HepG2 (cell line): Measurements from ENCODE around the gene WDR82. TPM values are rescaled to one million over a fixed set of nuclear protein-coding genes. Genes with fewer than 3 reads are reported as not detected.

Source experiments
- ATAC-seq: fragments of 200-7000 bp; cut with Tn5 transposase; 3 replicates; pipeline ENCODE4 v1.9.1; 2020; ENCODE audit warnings: mild to moderate bottlenecking, moderate library complexity
- BruUV-seq: library from RNA; stranded (reverse); fragments of 400-500 nt; replicated peaks from 2 replicates; lab custom pipeline; 2021; lab: Mats Ljungman, UMichigan
- CTCF ChIA-PET: fragments of 300-600 bp; formaldehyde crosslinking; extraction: SDS; loops from one replicate; lab custom pipeline; 2021; ENCODE audit warnings: low total read pairs, inconsistent platforms, low intra/inter-chr PET ratio; lab: Yijun Ruan, JAX
- POLR2A ChIA-PET: fragments of 350-600 bp; sonication (Branson Sonifier 250); formaldehyde crosslinking; loops from one replicate; lab custom pipeline; 2020; ENCODE audit warnings: antibody characterized with exemption, inconsistent platforms; lab: Yijun Ruan, JAX
- DNase-seq: peaks from one replicate; pipeline ENCODE4 v3.0.0-alpha.2; 2015; ENCODE audit warnings: low spot score
- FAIRE-seq: peaks from 3 replicates; lab custom pipeline; 2011; peaks lifted over from hg19 to GRCh38; lab: Jason Lieb, UNC
- H2AFZ ChIP-seq: one replicate; pipeline ENCODE4 v1.6.1; 2011; ENCODE audit warnings: low read length, inconsistent platforms
- H3K27ac ChIP-seq: fragments of 300-600 bp; 3 replicates; pipeline ENCODE4 v1.8.0; 2011; ENCODE audit warnings: mixed run types, mild to moderate bottlenecking, mixed read lengths, low read length, inconsistent platforms; ENCODE audit not compliant: insufficient read depth; ENCODE audit errors: extremely low read length
- H3K27me3 ChIP-seq, 2 experiments: fragments of 200-600 bp in 1 of 2; 2 replicates in 1 of 2; 3 replicates in 1 of 2; pipeline versions ENCODE4 v1.6.0 to v1.8.0; 2011; ENCODE audit warnings: low read length in 2 of 2, mild to moderate bottlenecking in 2 of 2, moderate library complexity in 2 of 2, inconsistent platforms in 1 of 2; ENCODE audit not compliant: insufficient read depth in 2 of 2, control insufficient read depth in 1 of 2
- H3K36me3 ChIP-seq, 2 experiments: fragments of 200-600 bp in 1 of 2; replicated peaks in 1 of 2; 2 replicates in 1 of 2; 3 replicates in 1 of 2; pipeline versions ENCODE4 v1.5.1 to v1.8.0; 2011; ENCODE audit warnings: low read length in 2 of 2, inconsistent platforms in 1 of 2; ENCODE audit not compliant: insufficient read depth in 2 of 2, control insufficient read depth in 1 of 2
- H3K4me1 ChIP-seq: 2 replicates; pipeline ENCODE4 v1.5.1; 2012; ENCODE audit warnings: low read length, inconsistent platforms; ENCODE audit not compliant: insufficient read depth
- H3K4me2 ChIP-seq: 2 replicates; pipeline ENCODE4 v1.6.0; 2011; ENCODE audit warnings: low read depth, low read length, inconsistent platforms
- H3K4me3 ChIP-seq, 3 experiments: fragments of 200-600 bp in 1 of 3; sonication (generic), shearing (Covaris generic) in 1 of 3; replicated peaks in 1 of 3; 2 replicates each; pipeline ENCODE4 v1.5.1; 2011 to 2016; ENCODE audit warnings: low read length in 3 of 3, inconsistent platforms in 2 of 3, low read depth in 2 of 3, mild to moderate bottlenecking in 2 of 3, control low read depth in 1 of 3, mixed read lengths in 1 of 3; ENCODE audit not compliant: insufficient read depth in 1 of 3
- H3K79me2 ChIP-seq: one replicate; pipeline ENCODE4 v1.6.1; 2011; ENCODE audit warnings: low read length, inconsistent platforms; ENCODE audit not compliant: insufficient read depth
- H3K9ac ChIP-seq: 2 replicates; pipeline ENCODE4 v1.6.0; 2011; ENCODE audit warnings: mild to moderate bottlenecking, low read depth, low read length, inconsistent platforms; ENCODE audit not compliant: insufficient read depth
- H3K9me3 ChIP-seq: 2 replicates; pipeline ENCODE4 v1.5.1; 2012; ENCODE audit warnings: mild to moderate bottlenecking, low read length
- H4K20me1 ChIP-seq: 2 replicates; pipeline ENCODE4 v1.6.0; 2011; ENCODE audit warnings: inconsistent platforms, mild to moderate bottlenecking, low read length, moderate library complexity; ENCODE audit not compliant: insufficient read depth
- FOXO1 ChIP-seq: sonication (generic); formaldehyde crosslinking; IDR thresholded peaks from 2 replicates; pipeline ENCODE4 v1.4.0; 2020; ENCODE audit warnings: missing genetic modification reagents
- PRDM15 ChIP-seq: sonication (generic); formaldehyde crosslinking; IDR thresholded peaks from 2 replicates; pipeline ENCODE4 v1.4.0; 2020; ENCODE audit warnings: missing genetic modification reagents
- WGBS: methylation state at CpG from one replicate; pipeline ENCODE4 v1.1.6; 2017; ENCODE audit warnings: low lambda C conversion rate; 5-methylcytosine and 5-hydroxymethylcytosine counted together
- in situ Hi-C: cut with HindIII; loops from 2 replicates; pipeline ENCODE4 v1.10.0; 2017; ENCODE audit warnings: low pct_unique_long_range_greater_than_20kb; ENCODE audit not compliant: extremely low pct_ligation_motif_present
- intact Hi-C: fragments of 100-400 bp; cut with micrococcal nuclease; formaldehyde crosslinking; loops from one replicate; pipeline ENCODE4 v1.10.0; 2022; ENCODE audit not compliant: unreplicated experiment
- polyA plus RNA-seq, 8 experiments: library from polyadenylated mRNA; depleted of rRNA in 3 of 8; stranded (reverse) in 7 of 8; unstranded in 1 of 8; fragments of >200 nt; fragmentation: Illumina TruSeq in 4 of 8; extraction: Trizol in 4 of 8; gene quantifications; 2 replicates each; pipeline versions ENCODE4 v1.2.1 to v1.2.3, GENCODE V29; 2011 to 2016; ENCODE audit warnings: low read depth in 4 of 8, missing spikeins in 1 of 8, mixed read lengths in 1 of 8; ENCODE audit not compliant: insufficient read depth in 1 of 8
- total RNA-seq, 5 experiments: library from RNA; depleted of rRNA; stranded (reverse); fragments of >200 nt; fragmentation: Illumina TruSeq; extraction: Trizol; gene quantifications; 2 replicates each; pipeline ENCODE4 v1.2.3, GENCODE V29; 2016; ENCODE audit warnings: low read depth in 1 of 5

The WDR82 gene
- total and polyA plus RNA-seq, 2 of the 13 experiments (the other 11 are each of a cell fraction or from before 2014, with no cell fraction given) = 39.1 to 59.5 TPM

GRCh38 chr3:52319921-52320595, 41.6 kb upstream of the WDR82 start:
- ChIA-PET CTCF (no interaction called here), POLR2A (interaction anchor here (1.0 kb wide), 1 partner anchor 82 kb away, joined by 3 read pairs; no protein-coding TSS in a partner anchor)
- Histone ChIP-seq H3K4me1 (peaks cover 24% of the 10 kb centered on the region), H3K9me3 (no peaks in the 10 kb centered on the region), H3K27me3 (no peaks in the 10 kb centered on the region), H3K27ac (no peak overlapping the region), H3K36me3 (no peaks in the 10 kb centered on the region), H3K4me2 (no peak overlapping the region), H4K20me1 (peaks cover 3% of the 10 kb centered on the region; the same call in 1 of the 2 replicates), H3K4me3 (no peak overlapping the region), H2AFZ (no peak overlapping the region), H3K79me2 (no peaks in the 10 kb centered on the region), H3K9ac (no peak overlapping the region)
- BruUV-seq = no TSS peak
- intact Hi-C loops (no loop called here), in situ Hi-C loops (no loop called here)
- FAIRE-seq = no peak
- TF ChIP-seq PRDM15 = peak; percentile 81; the same call in 1 of the 2 replicates
- no peak for TF ChIP-seq FOXO1 (CRISPR knock-in tag)
- ATAC-seq = no peak
- WGBS = 63% methylated on average over 3 of the region's 10 CpGs
- no peak for DNase-seq
